SK-N-SH (cell line): ENCODE measurements around the gene MMAA. TPM values are rescaled to one million over a fixed set of nuclear protein-coding genes. Genes with fewer than 3 reads are reported as not detected.
"Not testable (repeated sequence)": the region's sequence is repeated elsewhere in the genome, so short reads cannot be mapped to it uniquely, and the experiment has no call there.

Experiments
- CTCF ChIA-PET: fragments of 300-600, 350-600 bp; formaldehyde crosslinking; extraction: SDS; loops from one replicate; lab custom pipeline; 2021; lab: Yijun Ruan, JAX
- POLR2A ChIA-PET: fragments of 350-600 bp; sonication (Branson Sonifier 250); formaldehyde crosslinking; extraction: SDS; loops from one replicate; lab custom pipeline; 2020; ENCODE audit warnings: antibody characterized with exemption, inconsistent platforms; lab: Yijun Ruan, JAX
- DNase-seq: peaks from one replicate; pipeline ENCODE4 v3.0.0; 2012
- H2AFZ ChIP-seq: fragments of 200-600 bp; sonication (generic); 2 replicates; pipeline ENCODE4 v1.8.1; 2016; ENCODE audit warnings: antibody characterized with exemption, mild to moderate bottlenecking, low read depth
- H3F3A ChIP-seq: fragments of 200-600 bp; sonication (generic); replicated peaks from 2 replicates; pipeline ENCODE3; 2016; ENCODE audit warnings: antibody characterized with exemption, mild to moderate bottlenecking; ENCODE audit not compliant: insufficient read depth
- H3K27ac ChIP-seq, 2 experiments: fragments of 200-500 bp in 1 of 2; fragments of 200-600 bp in 1 of 2; sonication (Bioruptor generic) in 1 of 2; sonication (generic), shearing (Covaris generic) in 1 of 2; 2 replicates each; pipeline versions ENCODE4 v1.5.1 to v1.6.1; 2014 to 2016; ENCODE audit warnings: low read depth in 2 of 2, inconsistent platforms in 1 of 2, low read length in 1 of 2, mild to moderate bottlenecking in 1 of 2, mixed read lengths in 1 of 2
- H3K27me3 ChIP-seq: fragments of 200-600 bp; sonication (generic), shearing (Covaris generic); 2 replicates; pipeline ENCODE4 v1.6.1; 2016; ENCODE audit warnings: mixed run types; ENCODE audit not compliant: insufficient read depth
- H3K36me3 ChIP-seq, 2 experiments: fragments of 200-500 bp in 1 of 2; fragments of 200-600 bp in 1 of 2; sonication (Bioruptor generic) in 1 of 2; sonication (generic) in 1 of 2; replicated peaks in 1 of 2; 2 replicates each; pipeline versions ENCODE3 to v1.5.1; 2014 to 2016; ENCODE audit warnings: low read length in 1 of 2, mild to moderate bottlenecking in 1 of 2; ENCODE audit not compliant: insufficient read depth in 2 of 2, control insufficient read depth in 1 of 2
- H3K4me1 ChIP-seq, 2 experiments: fragments of 200-500 bp in 1 of 2; fragments of 200-600 bp in 1 of 2; sonication (Bioruptor generic) in 1 of 2; sonication (generic), shearing (Covaris generic) in 1 of 2; 2 replicates each; pipeline versions ENCODE4 v1.5.1 to v1.6.1; 2014 to 2016; ENCODE audit warnings: low read depth in 1 of 2, low read length in 1 of 2, mixed run types in 1 of 2; ENCODE audit not compliant: insufficient read depth in 2 of 2, control insufficient read depth in 1 of 2
- H3K4me2 ChIP-seq: fragments of 200-600 bp; sonication (generic), shearing (Covaris generic); 2 replicates; pipeline ENCODE4 v1.6.1; 2017; ENCODE audit warnings: mixed run types
- H3K4me3 ChIP-seq, 2 experiments: fragments of 200-500 bp in 1 of 2; fragments of 200-600 bp in 1 of 2; sonication (Bioruptor generic) in 1 of 2; sonication (generic), shearing (Covaris generic) in 1 of 2; 2 replicates each; pipeline versions ENCODE4 v1.5.1 to v1.8.1; 2014 to 2016; ENCODE audit warnings: low read depth in 2 of 2, inconsistent platforms in 1 of 2, low read length in 1 of 2, mild to moderate bottlenecking in 1 of 2, mixed read lengths in 1 of 2, moderate library complexity in 1 of 2
- H3K79me2 ChIP-seq: fragments of 200-600 bp; sonication (generic); 2 replicates; pipeline ENCODE4 v1.8.1; 2017; ENCODE audit warnings: mild to moderate bottlenecking; ENCODE audit not compliant: insufficient read depth
- H3K9ac ChIP-seq: fragments of 200-600 bp; sonication (generic); 2 replicates; pipeline ENCODE4 v1.6.1; 2017; ENCODE audit warnings: mixed run types
- H3K9me2 ChIP-seq: fragments of 200-600 bp; sonication (generic); 2 replicates; pipeline ENCODE4 v1.6.1; 2017; ENCODE audit warnings: mixed run types
- H3K9me3 ChIP-seq: fragments of 200-600 bp; sonication (generic); 2 replicates; pipeline ENCODE4 v1.6.1; 2017; ENCODE audit warnings: mixed run types, mild to moderate bottlenecking, moderate library complexity
- H4K20me1 ChIP-seq: fragments of 200-600 bp; sonication (generic); 2 replicates; pipeline ENCODE4 v1.6.1; 2017; ENCODE audit warnings: mild to moderate bottlenecking, mixed run types; ENCODE audit not compliant: insufficient read depth
- GABPA ChIP-seq: IDR thresholded peaks from 2 replicates; pipeline ENCODE4 v1.4.0; 2012; ENCODE audit warnings: low read depth, mild to moderate bottlenecking
- GATA2 ChIP-seq: sonication (generic); formaldehyde crosslinking; IDR thresholded peaks from 2 replicates; pipeline ENCODE4 v1.5.0; 2020; ENCODE audit warnings: mild to moderate bottlenecking, missing genetic modification reagents
- NRF1 ChIP-seq: IDR thresholded peaks from 2 replicates; pipeline ENCODE4 v1.6.1; 2012; ENCODE audit warnings: low read depth, mild to moderate bottlenecking, low read length
- POLR2AphosphoS5 ChIP-seq: IDR thresholded peaks from 2 replicates; pipeline ENCODE4 v1.6.1; 2012; ENCODE audit warnings: low read depth, low read length
- WGBS: methylation state at CpG from one replicate; pipeline ENCODE4 v1.1.6; 2017; ENCODE audit warnings: low lambda C conversion rate; 5-methylcytosine and 5-hydroxymethylcytosine counted together
- polyA plus RNA-seq, 3 experiments: library from polyadenylated mRNA; depleted of rRNA; stranded (reverse); fragments of >200 nt; gene quantifications; 2 replicates each; pipeline ENCODE4 v1.2.3, GENCODE V29; 2012

MMAA gene
- polyA plus RNA-seq, 1 of the 3 experiments (the other 2 are of a cell fraction), result 2.2 TPM

DNA sequence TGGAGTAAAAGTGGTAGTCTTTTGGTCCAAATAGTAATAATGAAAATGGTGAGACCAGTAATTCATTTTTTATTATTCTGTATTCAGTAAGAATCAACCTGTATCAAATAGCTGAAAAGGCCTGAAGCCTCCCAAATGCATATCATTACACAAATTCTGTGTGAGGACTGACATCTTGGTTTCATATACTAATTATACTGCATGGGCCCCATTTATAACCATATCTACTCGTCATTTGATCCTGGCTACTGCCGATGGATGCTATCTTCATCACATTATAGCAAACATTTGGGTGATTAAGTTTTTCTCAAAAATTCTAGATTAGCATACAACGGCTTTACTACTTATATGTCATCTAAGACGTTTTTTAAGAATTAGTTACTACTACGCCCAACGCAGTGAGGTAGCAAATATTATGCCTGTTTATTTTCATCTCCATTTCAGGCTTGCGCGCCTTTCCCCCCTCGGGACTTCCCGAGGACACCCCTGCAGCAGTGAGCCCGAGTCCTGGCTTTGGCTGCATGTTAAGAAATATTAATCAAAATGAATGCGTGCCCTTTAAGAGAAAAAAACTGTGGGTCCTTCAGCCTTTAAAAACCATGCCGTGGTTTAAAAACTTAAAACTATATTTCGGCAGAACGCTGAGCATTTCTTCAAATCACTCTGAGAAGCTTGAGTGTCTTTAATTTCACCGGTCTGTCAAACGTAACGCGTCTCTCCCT, 814 bp upstream of the MMAA start:
- ChIA-PET POLR2A (interaction anchor here (1.1 kb wide), 1 partner anchor 317 kb away, joined by 4 read pairs; no protein-coding TSS in a partner anchor), CTCF (interaction anchor here (0.8 to 2.8 kb wide), 6 partner anchors 9 to 402 kb away, joined by 3 to 23 read pairs (median 4); no protein-coding TSS in a partner anchor)
- Histone ChIP-seq H3K9me2 (no peaks in the 10 kb centered on the region), H3K9me3 (no peaks in the 10 kb centered on the region), H3K4me3 (peak overlapping the region; percentile 93 to 94), H2AFZ (peak overlapping the region; percentile 86), H3K79me2 (peaks cover 22% of the 10 kb centered on the region), H3K9ac (peak overlapping the region; percentile 97), H3K27me3 (no peaks in the 10 kb centered on the region), H3K27ac (peak overlapping the region; percentile 90 to 96), H4K20me1 (no peaks in the 10 kb centered on the region), H3K4me2 (peak overlapping the region; percentile 82), H3F3A (peaks cover 9% of the 10 kb centered on the region), H3K36me3 (no peaks in the 10 kb centered on the region), H3K4me1 (peaks cover 6 to 9% of the 10 kb centered on the region in 2 experiments; a peak in 3 of 4 replicates)
- WGBS, result 6% methylated on average over 19 of the region's 19 CpGs
- TF ChIP-seq GABPA, result 0 out of 2 replicates have a peak, but pooled peaks have one; percentile 12
- no peak for TF ChIP-seq GATA2 (CRISPR knock-in tag)
- peak; percentile 25 for TF ChIP-seq POLR2AphosphoS5
- DNase-seq, result peak; percentile 29

DNA sequence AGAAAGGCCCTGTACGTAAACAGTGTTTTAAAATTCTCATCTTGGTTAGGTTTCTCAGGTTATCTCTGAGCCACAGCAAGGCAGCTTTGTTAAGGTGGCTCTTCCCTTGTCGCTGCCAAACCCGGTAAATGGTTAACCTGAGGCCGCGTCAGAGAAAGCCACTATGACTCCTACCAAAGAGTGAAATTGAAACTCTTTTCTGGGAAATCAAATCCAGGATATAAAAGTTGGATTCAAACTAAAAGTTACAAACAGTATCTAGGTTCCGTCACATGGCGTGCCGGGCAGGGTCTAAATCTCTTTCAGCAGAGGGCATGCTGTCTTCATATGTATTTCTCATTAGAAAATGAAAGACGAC, 433 bp downstream of the MMAA start:
- Histone ChIP-seq H3K79me2 (peaks cover 22% of the 10 kb centered on the region), H3K9me2 (no peaks in the 10 kb centered on the region), H3K36me3 (no peaks in the 10 kb centered on the region), H3K9ac (peak overlapping the region; percentile 97), H3K4me3 (peak overlapping the region; percentile 93 to 94), H4K20me1 (no peaks in the 10 kb centered on the region), H3K9me3 (no peaks in the 10 kb centered on the region), H3K27ac (peak overlapping the region; percentile 90 to 96), H3K4me2 (peak overlapping the region; percentile 82), H3K4me1 (peaks cover 9 to 10% of the 10 kb centered on the region in 2 experiments; a peak in 3 of 4 replicates), H3F3A (peaks cover 13% of the 10 kb centered on the region), H2AFZ (peak overlapping the region; percentile 96), H3K27me3 (no peaks in the 10 kb centered on the region)
- WGBS, result 2% methylated on average over 9 of the region's 9 CpGs
- TF ChIP-seq NRF1, result no peak
- DNase-seq, result peak; percentile 29
- CTCF ChIA-PET, result interaction anchor here (0.6 to 2.1 kb wide), 12 partner anchors 11 to 623 kb away, joined by 3 to 6 read pairs (median 3); no protein-coding TSS in a partner anchor
- POLR2A ChIA-PET, result interaction anchor here (0.9 to 1.1 kb wide), 2 partner anchors 315 to 316 kb away, joined by 4 read pairs; no protein-coding TSS in a partner anchor

DNA sequence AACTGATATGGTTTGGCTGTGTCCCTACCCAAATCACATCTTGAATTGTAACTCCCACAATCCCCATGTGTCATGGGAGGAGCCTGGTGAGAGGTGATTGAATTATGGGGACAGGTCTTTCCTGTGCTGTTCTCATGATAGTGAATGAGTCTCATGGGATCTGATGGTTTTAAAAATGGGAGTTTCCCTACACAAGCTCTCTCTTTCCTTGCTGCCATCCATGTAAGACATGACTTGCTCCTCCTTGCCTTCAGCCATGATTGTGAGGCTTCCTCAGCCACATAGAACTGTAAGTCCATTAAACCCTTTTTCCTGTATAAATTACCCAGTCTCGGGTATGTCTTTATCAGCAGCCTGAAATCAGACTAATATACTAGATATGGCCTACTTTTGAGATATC, 2.9 kb downstream of the MMAA start:
- H3K4me2 ChIP-seq, H3K9me3 ChIP-seq, H3K9ac ChIP-seq, H4K20me1 ChIP-seq, DNase-seq, H3K9me2 ChIP-seq, CTCF ChIA-PET, H2AFZ ChIP-seq, H3K4me3 ChIP-seq, H3K36me3 ChIP-seq, H3K27ac ChIP-seq, H3K27me3 ChIP-seq, POLR2A ChIA-PET: not testable (repeated sequence)
- H3K79me2 ChIP-seq, result peaks cover 22% of the 10 kb centered on the region
- H3K4me1 ChIP-seq, result peaks cover 10 to 11% of the 10 kb centered on the region in 2 experiments; a peak in 3 of 4 replicates
- 92% methylated on average over 1 of the region's 1 CpG for WGBS
- peaks cover 19% of the 10 kb centered on the region for H3F3A ChIP-seq
